ENCODE data around the gene PSMD4.

DNA sequence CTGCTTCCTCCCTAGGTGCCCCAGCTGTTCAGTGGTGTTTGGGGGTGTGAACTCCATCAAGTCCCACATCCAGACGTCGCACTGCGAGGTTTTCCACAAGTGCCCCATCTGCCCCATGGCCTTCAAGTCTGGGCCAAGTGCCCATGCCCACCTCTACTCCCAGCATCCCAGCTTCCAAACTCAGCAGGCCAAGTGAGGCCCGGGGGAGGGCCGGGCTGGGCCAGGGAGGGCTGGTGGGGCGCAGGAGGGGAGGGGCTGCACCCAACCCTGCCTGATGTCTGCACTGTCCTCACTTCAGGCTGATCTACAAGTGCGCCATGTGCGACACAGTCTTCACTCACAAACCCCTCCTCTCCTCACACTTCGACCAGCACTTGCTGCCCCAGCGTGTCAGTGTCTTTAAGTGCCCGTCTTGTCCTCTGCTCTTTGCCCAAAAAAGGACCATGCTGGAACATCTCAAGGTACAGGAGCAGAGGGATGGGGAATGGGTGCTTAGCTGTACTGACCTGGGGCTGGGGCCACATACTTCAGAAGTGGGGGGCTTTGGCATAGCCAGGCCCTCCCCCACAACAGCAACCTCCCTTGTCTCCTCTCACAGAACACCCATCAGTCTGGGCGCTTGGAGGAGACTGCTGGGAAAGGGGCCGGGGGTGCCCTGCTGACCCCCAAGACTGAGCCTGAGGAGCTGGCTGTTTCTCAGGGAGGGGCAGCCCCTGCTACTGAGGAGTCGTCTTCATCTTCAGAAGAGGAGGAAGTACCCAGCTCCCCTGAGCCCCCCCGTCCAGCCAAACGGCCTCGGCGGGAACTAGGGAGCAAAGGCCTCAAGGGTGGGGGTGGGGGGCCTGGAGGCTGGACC lies 34.8 kb downstream of the PSMD4 start:
- no peak for TF ChIP-seq POLR2A (IDR thresholded peaks at IDR 0.05)
- no peak for TF ChIP-seq CTCF (IDR thresholded peaks at IDR 0.05)
